Pulmonary artery endothelial cell (primary cell): Measurements from ENCODE around the gene KMT5B. TPM values are rescaled to one million over a fixed set of nuclear protein-coding genes. Genes with fewer than 3 reads are reported as not detected.
"Not testable (repeated sequence)": the region's sequence is repeated elsewhere in the genome, so short reads cannot be mapped to it uniquely, and the experiment has no call there.

ENCODE experiments used
- DNase-seq: peaks from one replicate; pipeline ENCODE4 v3.0.0-alpha.2; 2011; ENCODE audit warnings: low read depth, low spot score
- total RNA-seq: library from RNA; depleted of rRNA; stranded (reverse); fragments of >200 nt; gene quantifications from 2 replicates; pipeline ENCODE4 v1.2.3, GENCODE V29; 2014

KMT5B gene
- total RNA-seq, result 17.6 and 23.6 TPM in 2 replicates

GRCh38 chr11:68213135-68213515 is at the start of gene KMT5B:
Gene KMT5B, minus strand, starts transcription at chr11:68213296. Its CDS starts 23,220 bp downstream, at chr11:68190076.
- no peak for DNase-seq

GRCh38 chr11:68262544-68262827 is 49.4 kb upstream of the KMT5B start:
- DNase-seq, result no peak

- no peak for DNase-seq
Measured at GRCh38 chr11:68261749-68262543, 48.9 kb upstream of the KMT5B start.

GRCh38 chr11:68261006-68261405 is 47.9 kb upstream of the KMT5B start:
- no peak for DNase-seq

GRCh38 chr11:68260484-68260883 is 47.4 kb upstream of the KMT5B start:
- no peak for DNase-seq

GRCh38 chr11:68259122-68259959 is 46.2 kb upstream of the KMT5B start:
- DNase-seq, result no peak

- no peak for DNase-seq
Measured at GRCh38 chr11:68258363-68258765, 45.3 kb upstream of the KMT5B start.

GRCh38 chr11:68257477-68258362 is 44.6 kb upstream of the KMT5B start:
- DNase-seq, result peak; percentile 60

- no peak for DNase-seq
Measured at GRCh38 chr11:68256331-68256741, 43.2 kb upstream of the KMT5B start.

GRCh38 chr11:68255526-68255925 is 42.4 kb upstream of the KMT5B start:
- no peak for DNase-seq

GRCh38 chr11:68254421-68254820 is 41.3 kb upstream of the KMT5B start:
- no peak for DNase-seq

- no peak for DNase-seq
Measured at GRCh38 chr11:68251765-68252164, 38.7 kb upstream of the KMT5B start.

- not testable (repeated sequence) for DNase-seq
Measured at GRCh38 chr11:68244912-68245311, 31.8 kb upstream of the KMT5B start.

- not testable (repeated sequence) for DNase-seq
Measured at GRCh38 chr11:68243847-68244246, 30.8 kb upstream of the KMT5B start.

GRCh38 chr11:68242616-68243015 is 29.5 kb upstream of the KMT5B start:
- no peak for DNase-seq

- DNase-seq, result no peak
Measured at GRCh38 chr11:68231621-68232020, 18.5 kb upstream of the KMT5B start.

- no peak for DNase-seq
Measured at GRCh38 chr11:68229601-68230000, 16.5 kb upstream of the KMT5B start.

- DNase-seq, result no peak
Measured at GRCh38 chr11:68226421-68226820, 13.3 kb upstream of the KMT5B start.

- DNase-seq, result no peak
Measured at GRCh38 chr11:68224606-68225005, 11.5 kb upstream of the KMT5B start.

GRCh38 chr11:68223275-68223674 is 10.2 kb upstream of the KMT5B start:
- no peak for DNase-seq

- no peak for DNase-seq
Measured at GRCh38 chr11:68221406-68221805, 8.3 kb upstream of the KMT5B start.
